ENCODE measurements around the gene CDKN2AIP. TPM values are rescaled to one million over a fixed set of nuclear protein-coding genes. Genes with fewer than 3 reads are reported as not detected.
A peak's percentile ranks its signal among the peaks of the same experiment; 100 is the strongest.
"Not testable (repeated sequence)": the region's sequence is repeated elsewhere in the genome, so short reads cannot be mapped to it uniquely, and the experiment has no call there.

CDKN2AIP gene
- total and polyA plus RNA-seq, 4 donors, result 12.0 to 16.3 (median 13.8) TPM

- DNase-seq (no peak), ATAC-seq (ENCODE audit: low FRiP score) (no peak)
- 67 to 76% methylated on average over 1 of the region's 1 CpG for WGBS, 2 donors
- Histone ChIP-seq H3K27ac (ENCODE audit: low read depth in 1 of 2, low read length in 2 of 2) (no peak overlapping the region), H3K27me3 (ENCODE audit: control insufficient read depth in 1 of 2, insufficient read depth in 2 of 2, low read length in 1 of 2) (no peaks in the 10 kb centered on the region), H3K4me3 (ENCODE audit: low read length in 2 of 2) (no peak overlapping the region), H3K4me1 (ENCODE audit: control insufficient read depth in 1 of 2, insufficient read depth in 2 of 2, low read length in 2 of 2) (peaks cover 0 to 1% of the 10 kb centered on the region in 2 donors), H3K36me3 (ENCODE audit: control insufficient read depth in 1 of 2, insufficient read depth in 2 of 2, low read length in 1 of 2) (no peaks in the 10 kb centered on the region), H3K9me3 (ENCODE audit: control insufficient read depth, low read length) (no peaks in the 10 kb centered on the region)
- intact Hi-C loops (cut with DNase I), result no loop called here
Observed at GRCh38 chr4:183469285-183469684, 24.8 kb downstream of the CDKN2AIP start.

GRCh38 chr4:183469936-183470335, 25.5 kb downstream of the CDKN2AIP start:
- Histone ChIP-seq H3K4me1 (ENCODE audit: control insufficient read depth in 1 of 2, insufficient read depth in 2 of 2, low read length in 2 of 2) (peaks cover 0 to 1% of the 10 kb centered on the region in 2 donors), H3K36me3 (ENCODE audit: control insufficient read depth in 1 of 2, insufficient read depth in 2 of 2, low read length in 1 of 2) (no peaks in the 10 kb centered on the region), H3K27me3 (ENCODE audit: control insufficient read depth in 1 of 2, insufficient read depth in 2 of 2, low read length in 1 of 2) (no peaks in the 10 kb centered on the region), H3K27ac (ENCODE audit: low read depth in 1 of 2, low read length in 2 of 2) (no peak overlapping the region), H3K4me3 (ENCODE audit: low read length in 2 of 2) (no peak overlapping the region), H3K9me3 (ENCODE audit: control insufficient read depth, low read length) (no peaks in the 10 kb centered on the region)
- intact Hi-C loops (cut with DNase I), result loop anchor here (5.0 to 10.0 kb wide), 2 partner anchors 185 to 187 kb away; partner anchors contain the start of genes RWDD4 (in 2 of the 2) and TRAPPC11 (in 2 of the 2)
- DNase-seq (no peak), ATAC-seq (ENCODE audit: low FRiP score) (no peak)
- WGBS, 2 donors, result 92 to 97% methylated on average over 2 of the region's 2 CpGs

- peaks cover 0 to 1% of the 10 kb centered on the region in 2 donors for H3K4me1 ChIP-seq (ENCODE audit: control insufficient read depth in 1 of 2, insufficient read depth in 2 of 2, low read length in 2 of 2)
Observed at GRCh38 chr4:183470821-183471220, 26.4 kb downstream of the CDKN2AIP start.

GRCh38 chr4:183471946-183472708, 27.7 kb downstream of the CDKN2AIP start:
- Histone ChIP-seq H3K4me1 (ENCODE audit: control insufficient read depth in 1 of 2, insufficient read depth in 2 of 2, low read length in 2 of 2) (peaks cover 0 to 1% of the 10 kb centered on the region in 2 donors), H3K27me3 (ENCODE audit: control insufficient read depth in 1 of 2, insufficient read depth in 2 of 2, low read length in 1 of 2) (no peaks in the 10 kb centered on the region), H3K9me3 (ENCODE audit: control insufficient read depth, low read length) (no peaks in the 10 kb centered on the region), H3K4me3 (ENCODE audit: low read length in 2 of 2) (peak overlapping the region in 1 of 2 donors; percentile 5), H3K36me3 (ENCODE audit: control insufficient read depth in 1 of 2, insufficient read depth in 2 of 2, low read length in 1 of 2) (no peaks in the 10 kb centered on the region), H3K27ac (ENCODE audit: low read depth in 1 of 2, low read length in 2 of 2) (no peak overlapping the region)
- 13% methylated on average over 12 of the region's 12 CpGs for WGBS, 2 donors
- DNase-seq (peak; percentile 91 to 95), ATAC-seq (ENCODE audit: low FRiP score) (peak; percentile 89)
- intact Hi-C loops (cut with DNase I), result loop anchor here (5.0 to 10.0 kb wide), 2 partner anchors 183 to 185 kb away; partner anchors contain the start of genes RWDD4 (in 2 of the 2) and TRAPPC11 (in 2 of the 2)

More at GRCh38 chr4:183470821-183471220, 26.4 kb downstream of the CDKN2AIP start:
- WGBS, 2 donors, result 77% methylated on average over 4 of the region's 4 CpGs
- ATAC-seq (ENCODE audit: low FRiP score) (no peak), DNase-seq (no peak)
- Histone ChIP-seq H3K27me3 (ENCODE audit: control insufficient read depth in 1 of 2, insufficient read depth in 2 of 2, low read length in 1 of 2) (no peaks in the 10 kb centered on the region), H3K27ac (ENCODE audit: low read depth in 1 of 2, low read length in 2 of 2) (no peak overlapping the region), H3K36me3 (ENCODE audit: control insufficient read depth in 1 of 2, insufficient read depth in 2 of 2, low read length in 1 of 2) (no peaks in the 10 kb centered on the region), H3K4me3 (ENCODE audit: low read length in 2 of 2) (no peak overlapping the region), H3K9me3 (ENCODE audit: control insufficient read depth, low read length) (no peaks in the 10 kb centered on the region)
- intact Hi-C loops (cut with DNase I), result loop anchor here (5.0 to 10.0 kb wide), 2 partner anchors 184 to 186 kb away; partner anchors contain the start of genes RWDD4 (in 2 of the 2) and TRAPPC11 (in 2 of the 2)

GRCh38 chr4:183478123-183478522, 33.7 kb downstream of the CDKN2AIP start:
- Histone ChIP-seq H3K9me3 (ENCODE audit: control insufficient read depth, low read length) (no peaks in the 10 kb centered on the region), H3K4me1 (ENCODE audit: control insufficient read depth in 1 of 2, insufficient read depth in 2 of 2, low read length in 2 of 2) (no peaks in the 10 kb centered on the region), H3K27me3 (ENCODE audit: control insufficient read depth in 1 of 2, insufficient read depth in 2 of 2, low read length in 1 of 2) (no peaks in the 10 kb centered on the region), H3K4me3 (ENCODE audit: low read length in 2 of 2) (no peak overlapping the region), H3K36me3 (ENCODE audit: control insufficient read depth in 1 of 2, insufficient read depth in 2 of 2, low read length in 1 of 2) (no peaks in the 10 kb centered on the region), H3K27ac (ENCODE audit: low read depth in 1 of 2, low read length in 2 of 2) (no peak overlapping the region)
- intact Hi-C loops (cut with DNase I), result loop anchor here in 1 of 2 donors (10.0 kb wide), 1 partner anchor 177 kb away; the partner anchor contains the start of genes RWDD4 and TRAPPC11
- WGBS, 2 donors, result 30 to 31% methylated on average over 5 of the region's 5 CpGs
- ATAC-seq (ENCODE audit: low FRiP score) (no peak), DNase-seq (no peak)

GRCh38 chr4:183478926-183479325, 34.5 kb downstream of the CDKN2AIP start:
- Histone ChIP-seq H3K36me3 (ENCODE audit: control insufficient read depth in 1 of 2, insufficient read depth in 2 of 2, low read length in 1 of 2) (no peaks in the 10 kb centered on the region), H3K27me3 (ENCODE audit: control insufficient read depth in 1 of 2, insufficient read depth in 2 of 2, low read length in 1 of 2) (no peaks in the 10 kb centered on the region), H3K9me3 (ENCODE audit: control insufficient read depth, low read length) (no peaks in the 10 kb centered on the region), H3K4me1 (ENCODE audit: control insufficient read depth in 1 of 2, insufficient read depth in 2 of 2, low read length in 2 of 2) (no peaks in the 10 kb centered on the region), H3K27ac (ENCODE audit: low read depth in 1 of 2, low read length in 2 of 2) (no peak overlapping the region), H3K4me3 (ENCODE audit: low read length in 2 of 2) (no peak overlapping the region)
- ATAC-seq (ENCODE audit: low FRiP score) (no peak), DNase-seq (no peak)
- intact Hi-C loops (cut with DNase I), result loop anchor here in 1 of 2 donors (10.0 kb wide), 1 partner anchor 176 kb away; the partner anchor contains the start of genes RWDD4 and TRAPPC11
- 71 to 78% methylated on average over 2 of the region's 2 CpGs for WGBS, 2 donors

GRCh38 chr4:183482515-183483095, 38.2 kb downstream of the CDKN2AIP start:
- ATAC-seq (ENCODE audit: low FRiP score); intact Hi-C loops (cut with DNase I): not testable (repeated sequence)
- WGBS, 2 donors, result 97 to 98% methylated on average over 24 to 33 of the region's 33 CpGs

GRCh38 chr4:183483997-183484396, 39.6 kb downstream of the CDKN2AIP start:
- ATAC-seq (ENCODE audit: low FRiP score), result no peak
- DNase-seq, result no peak
- H3K36me3 ChIP-seq (ENCODE audit: control insufficient read depth in 1 of 2, insufficient read depth in 2 of 2, low read length in 1 of 2), result no peaks in the 10 kb centered on the region
- H3K4me1 ChIP-seq (ENCODE audit: control insufficient read depth in 1 of 2, insufficient read depth in 2 of 2, low read length in 2 of 2), result no peaks in the 10 kb centered on the region
- no peak overlapping the region for H3K27ac ChIP-seq (ENCODE audit: low read depth in 1 of 2, low read length in 2 of 2)
- intact Hi-C loops (cut with DNase I), result no loop called here
- H3K27me3 ChIP-seq (ENCODE audit: control insufficient read depth in 1 of 2, insufficient read depth in 2 of 2, low read length in 1 of 2), result no peaks in the 10 kb centered on the region
- no peaks in the 10 kb centered on the region for H3K9me3 ChIP-seq (ENCODE audit: control insufficient read depth, low read length)
- no peak overlapping the region for H3K4me3 ChIP-seq (ENCODE audit: low read length in 2 of 2)
- WGBS, 2 donors, result 92 to 93% methylated on average over 7 of the region's 7 CpGs

More at GRCh38 chr4:183482515-183483095, 38.2 kb downstream of the CDKN2AIP start:
- H3K4me3 ChIP-seq (ENCODE audit: low read length in 2 of 2); H3K4me1 ChIP-seq (ENCODE audit: control insufficient read depth in 1 of 2, insufficient read depth in 2 of 2, low read length in 2 of 2); H3K27ac ChIP-seq (ENCODE audit: low read depth in 1 of 2, low read length in 2 of 2); H3K9me3 ChIP-seq (ENCODE audit: control insufficient read depth, low read length); H3K27me3 ChIP-seq (ENCODE audit: control insufficient read depth in 1 of 2, insufficient read depth in 2 of 2, low read length in 1 of 2); H3K36me3 ChIP-seq (ENCODE audit: control insufficient read depth in 1 of 2, insufficient read depth in 2 of 2, low read length in 1 of 2); DNase-seq: not testable (repeated sequence)

Measured in aorta (tissue), 5 donors.